PC-9 (cell line): ENCODE measurements around the gene G6PC3. TPM values are rescaled to one million over a fixed set of nuclear protein-coding genes. Genes with fewer than 3 reads are reported as not detected.

ENCODE experiments used
- BruUV-seq: library from RNA; stranded (reverse); fragments of 400-500 nt; replicated peaks from 2 replicates; lab custom pipeline; 2021; lab: Mats Ljungman, UMichigan
- CTCF ChIA-PET: fragments of 300-600 bp; sonication (Branson Sonifier 250); formaldehyde crosslinking; loops from one replicate; lab custom pipeline; 2022; ENCODE audit warnings: antibody characterized with exemption; lab: Charles Lee
- POLR2A ChIA-PET: fragments of 300-600 bp; sonication (Branson Sonifier 250); formaldehyde crosslinking; loops from one replicate; lab custom pipeline; 2022; ENCODE audit warnings: antibody characterized with exemption; ENCODE audit not compliant: unreplicated experiment; lab: Charles Lee
- DNase-seq, 2 experiments: peaks; one replicate each; pipeline versions ENCODE4 v3.0.0 to v3.0.0-alpha.2; 2015 to 2022; ENCODE audit warnings: mixed read lengths in 1 of 2
- H2AFZ ChIP-seq: fragments of 200-600 bp; sonication (generic); 2 replicates; pipeline ENCODE4 v1.8.1; 2017; ENCODE audit warnings: antibody characterized with exemption
- H3F3A ChIP-seq: fragments of 200-600 bp; sonication (generic); 2 replicates; pipeline ENCODE4 v1.8.1; 2017; ENCODE audit warnings: antibody characterized with exemption, mild to moderate bottlenecking, low read depth; ENCODE audit not compliant: insufficient read depth
- H3K27ac ChIP-seq: fragments of 200-600 bp; sonication (generic); 2 replicates; pipeline ENCODE4 v1.6.1; 2016; ENCODE audit warnings: mixed run types
- H3K27me3 ChIP-seq: fragments of 200-600 bp; sonication (generic); 2 replicates; pipeline ENCODE4 v1.6.1; 2016; ENCODE audit warnings: low read depth, mixed run types; ENCODE audit not compliant: insufficient read depth
- H3K36me3 ChIP-seq: fragments of 200-600 bp; sonication (generic); 2 replicates; pipeline ENCODE4 v1.6.1; 2016; ENCODE audit warnings: low read depth, mixed run types
- H3K4me1 ChIP-seq: fragments of 200-600 bp; sonication (generic); replicated peaks from 2 replicates; pipeline ENCODE4 v1.6.1; 2016; ENCODE audit warnings: mixed run types; ENCODE audit not compliant: insufficient read depth
- H3K4me2 ChIP-seq: fragments of 200-600 bp; sonication (generic); 2 replicates; pipeline ENCODE4 v1.6.1; 2017; ENCODE audit warnings: mixed run types
- H3K4me3 ChIP-seq: fragments of 200-600 bp; sonication (generic); 2 replicates; pipeline ENCODE4 v1.6.1; 2016; ENCODE audit warnings: mixed run types
- H3K79me2 ChIP-seq: fragments of 200-600 bp; sonication (generic); 2 replicates; pipeline ENCODE4 v1.6.1; 2017; ENCODE audit warnings: low read depth, mixed run types
- H3K9me2 ChIP-seq: fragments of 200-600 bp; sonication (generic); 2 replicates; pipeline ENCODE4 v1.8.1; 2017; ENCODE audit warnings: mild to moderate bottlenecking; ENCODE audit not compliant: insufficient read depth
- H3K9me3 ChIP-seq: fragments of 200-600 bp; sonication (generic); 2 replicates; pipeline ENCODE4 v1.8.1; 2016; ENCODE audit warnings: low read depth; ENCODE audit not compliant: insufficient read depth
- H4K20me1 ChIP-seq: fragments of 200-600 bp; sonication (generic); 2 replicates; pipeline ENCODE4 v1.8.1; 2017; ENCODE audit not compliant: insufficient read depth
- EZH2 ChIP-seq: fragments of 200-600 bp; sonication (generic); IDR thresholded peaks from 2 replicates; pipeline ENCODE4 v1.8.0; 2017; ENCODE audit warnings: antibody characterized with exemption, low read depth
- intact Hi-C: fragments of 100-400 bp; cut with micrococcal nuclease; formaldehyde crosslinking; loops from one replicate; pipeline ENCODE4 v1.10.0; 2022; ENCODE audit not compliant: unreplicated experiment
- total RNA-seq: library from RNA; stranded (reverse); gene quantifications from 2 replicates; pipeline ENCODE4 v1.2.3, GENCODE V29; 2021
- TF ChIP-seq, protein P1 (sequence below): fragments of 200-600 bp; sonication (generic); conservative IDR thresholded peaks from 2 replicates; pipeline ENCODE4 v1.6.1; 2017; ENCODE audit warnings: mixed run types, antibody characterized with exemption, mild to moderate bottlenecking, moderate library complexity

Gene G6PC3
- total RNA-seq, 1 experiment from 2014 or later, result 69.3 TPM

DNA sequence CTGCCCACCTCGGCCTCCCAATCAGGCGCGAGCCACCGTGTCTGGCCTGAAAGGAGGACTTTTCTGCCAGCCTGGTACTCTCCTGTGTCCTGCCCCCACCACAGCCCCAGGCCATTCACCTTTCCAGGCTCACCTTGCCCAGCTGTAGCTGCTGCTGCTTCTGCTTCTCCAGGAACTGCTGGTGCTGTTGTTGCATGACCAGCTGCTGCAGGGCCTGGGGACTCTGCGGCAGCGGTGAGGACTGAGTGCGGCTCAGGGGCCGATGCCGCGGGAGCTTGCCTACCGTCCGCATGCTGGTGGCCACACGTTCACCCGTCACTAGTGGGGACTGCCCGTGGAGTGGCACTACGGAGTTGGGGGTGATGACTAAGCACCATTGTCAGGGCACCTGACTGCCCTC, 17.7 kb downstream of the G6PC3 start:
- Histone ChIP-seq H3K9me3 (no peaks in the 10 kb centered on the region), H3K4me1 (peaks cover 16% of the 10 kb centered on the region), H3K9me2 (no peaks in the 10 kb centered on the region), H3K27ac (no peak overlapping the region), H3F3A (peaks cover 17% of the 10 kb centered on the region), H3K4me2 (no peak overlapping the region), H2AFZ (no peak overlapping the region), H3K79me2 (no peaks in the 10 kb centered on the region), H4K20me1 (no peaks in the 10 kb centered on the region), H3K27me3 (no peaks in the 10 kb centered on the region), H3K4me3 (no peak overlapping the region), H3K36me3 (no peaks in the 10 kb centered on the region; the same call in 1 of the 2 replicates)
- ChIA-PET CTCF (no interaction called here), POLR2A (interaction anchor here (0.6 kb wide), 1 partner anchor 805 kb away, joined by 4 read pairs; no protein-coding TSS in a partner anchor)
- TF ChIP-seq, protein P1, sequence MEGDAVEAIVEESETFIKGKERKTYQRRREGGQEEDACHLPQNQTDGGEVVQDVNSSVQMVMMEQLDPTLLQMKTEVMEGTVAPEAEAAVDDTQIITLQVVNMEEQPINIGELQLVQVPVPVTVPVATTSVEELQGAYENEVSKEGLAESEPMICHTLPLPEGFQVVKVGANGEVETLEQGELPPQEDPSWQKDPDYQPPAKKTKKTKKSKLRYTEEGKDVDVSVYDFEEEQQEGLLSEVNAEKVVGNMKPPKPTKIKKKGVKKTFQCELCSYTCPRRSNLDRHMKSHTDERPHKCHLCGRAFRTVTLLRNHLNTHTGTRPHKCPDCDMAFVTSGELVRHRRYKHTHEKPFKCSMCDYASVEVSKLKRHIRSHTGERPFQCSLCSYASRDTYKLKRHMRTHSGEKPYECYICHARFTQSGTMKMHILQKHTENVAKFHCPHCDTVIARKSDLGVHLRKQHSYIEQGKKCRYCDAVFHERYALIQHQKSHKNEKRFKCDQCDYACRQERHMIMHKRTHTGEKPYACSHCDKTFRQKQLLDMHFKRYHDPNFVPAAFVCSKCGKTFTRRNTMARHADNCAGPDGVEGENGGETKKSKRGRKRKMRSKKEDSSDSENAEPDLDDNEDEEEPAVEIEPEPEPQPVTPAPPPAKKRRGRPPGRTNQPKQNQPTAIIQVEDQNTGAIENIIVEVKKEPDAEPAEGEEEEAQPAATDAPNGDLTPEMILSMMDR, result no peak
- TF ChIP-seq EZH2, result no peak
- BruUV-seq, result no TSS peak
- intact Hi-C loops, result no loop called here
- DNase-seq, result no peak

GRCh38 chr17:44091200-44091997, 20.9 kb downstream of the G6PC3 start:
- no peak for DNase-seq
- no peak overlapping the region for H3K27ac ChIP-seq
- H4K20me1 ChIP-seq, result no peaks in the 10 kb centered on the region
- H3F3A ChIP-seq, result peaks cover 25% of the 10 kb centered on the region
- ChIA-PET POLR2A (no interaction called here), CTCF (no interaction called here)
- H3K27me3 ChIP-seq, result no peaks in the 10 kb centered on the region
- no peak overlapping the region for H3K4me3 ChIP-seq
- H3K4me2 ChIP-seq, result no peak overlapping the region
- TF ChIP-seq, protein P1, result no peak
- TF ChIP-seq EZH2, result no peak
- H3K36me3 ChIP-seq, result no peaks in the 10 kb centered on the region; the same call in 1 of the 2 replicates
- intact Hi-C loops, result no loop called here
- H3K4me1 ChIP-seq, result peaks cover 27% of the 10 kb centered on the region
- H3K9me2 ChIP-seq, result no peaks in the 10 kb centered on the region
- BruUV-seq, result no TSS peak
- H3K79me2 ChIP-seq, result no peaks in the 10 kb centered on the region
- H2AFZ ChIP-seq, result no peak overlapping the region
- no peaks in the 10 kb centered on the region for H3K9me3 ChIP-seq

- TF ChIP-seq EZH2, result no peak
- TF ChIP-seq, protein P1, result no peak
- H3K36me3 ChIP-seq, result no peaks in the 10 kb centered on the region; the same call in 1 of the 2 replicates
- ChIA-PET POLR2A (no interaction called here), CTCF (no interaction called here)
- peaks cover 27% of the 10 kb centered on the region for H3K4me1 ChIP-seq
- no peaks in the 10 kb centered on the region for H4K20me1 ChIP-seq
- no TSS peak for BruUV-seq
- H3K9me2 ChIP-seq, result no peaks in the 10 kb centered on the region
- no peak overlapping the region for H3K4me3 ChIP-seq
- H3K9me3 ChIP-seq, result no peaks in the 10 kb centered on the region
- no peak overlapping the region for H2AFZ ChIP-seq
- peaks cover 32% of the 10 kb centered on the region for H3F3A ChIP-seq
- no peaks in the 10 kb centered on the region for H3K79me2 ChIP-seq
- H3K27ac ChIP-seq, result no peak overlapping the region
- intact Hi-C loops, result no loop called here
- no peaks in the 10 kb centered on the region for H3K27me3 ChIP-seq
- DNase-seq, result no peak
- no peak overlapping the region for H3K4me2 ChIP-seq
Observed at GRCh38 chr17:44092051-44092450, 21.5 kb downstream of the G6PC3 start.
